Dedifferentiated amniotic fluid mesenchymal stem cell (primary cell): ENCODE measurements around the gene VHLL.
"Not testable (repeated sequence)": the region's sequence is repeated elsewhere in the genome, so short reads cannot be mapped to it uniquely, and the experiment has no call there.

ENCODE experiments used
- DNase-seq: peaks from one replicate; pipeline ENCODE4 v3.0.0-alpha.2; 2016; ENCODE audit errors: extremely low spot score

Gene VHLL

DNA sequence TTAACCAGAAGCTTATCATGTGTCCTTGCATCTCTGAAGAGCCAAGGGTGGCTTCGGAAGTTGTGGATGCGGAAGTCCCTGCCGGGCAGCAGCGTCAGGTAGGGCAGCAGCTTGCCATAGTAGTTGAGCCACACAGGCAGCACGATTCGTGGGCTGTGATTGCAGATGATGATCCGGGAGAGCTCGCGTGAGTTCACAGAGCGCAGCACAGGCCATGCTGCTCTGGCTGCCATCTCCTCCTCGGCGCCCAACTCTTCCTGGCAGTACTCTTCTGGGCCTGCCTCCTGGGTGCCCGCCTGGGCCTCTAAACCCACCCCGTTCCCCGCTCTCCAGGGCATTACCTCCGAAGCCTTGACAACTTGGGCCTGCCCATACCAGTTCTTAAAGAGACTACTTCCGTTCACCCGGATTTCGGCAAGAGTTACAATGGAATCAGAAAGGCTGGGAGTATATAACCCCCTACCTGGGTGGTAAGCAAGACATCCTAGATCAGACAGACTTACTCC, at the start of gene VHLL:
Gene VHLL (minus strand): TSS at position 456 of the 506 bp plus-strand sequence. CDS start 118 bp downstream, at position 338.
- no peak for DNase-seq

GRCh38 chr1:156347331-156347730, 48.2 kb upstream of the VHLL start:
- DNase-seq = peak; percentile 84

DNA sequence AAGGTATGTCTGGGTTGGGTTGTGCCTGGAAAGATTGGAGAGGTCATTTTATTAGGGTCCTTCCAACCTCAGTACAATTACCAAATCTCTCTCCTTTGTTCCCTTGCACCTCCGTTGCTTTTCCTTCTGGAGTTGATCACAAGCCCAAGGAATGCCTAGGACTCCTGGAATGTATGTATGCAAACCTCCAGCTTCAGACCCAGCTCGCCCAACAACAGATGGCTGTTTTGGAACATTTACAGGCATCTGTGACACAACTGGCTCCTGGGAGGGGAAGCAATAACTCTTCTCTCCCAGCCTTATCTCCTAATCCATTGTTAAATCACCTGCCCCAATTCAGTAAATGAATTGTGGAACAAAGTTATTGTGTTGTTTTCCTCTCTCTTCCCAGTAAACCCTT, 47.5 kb upstream of the VHLL start:
- peak; percentile 38 for DNase-seq

DNA sequence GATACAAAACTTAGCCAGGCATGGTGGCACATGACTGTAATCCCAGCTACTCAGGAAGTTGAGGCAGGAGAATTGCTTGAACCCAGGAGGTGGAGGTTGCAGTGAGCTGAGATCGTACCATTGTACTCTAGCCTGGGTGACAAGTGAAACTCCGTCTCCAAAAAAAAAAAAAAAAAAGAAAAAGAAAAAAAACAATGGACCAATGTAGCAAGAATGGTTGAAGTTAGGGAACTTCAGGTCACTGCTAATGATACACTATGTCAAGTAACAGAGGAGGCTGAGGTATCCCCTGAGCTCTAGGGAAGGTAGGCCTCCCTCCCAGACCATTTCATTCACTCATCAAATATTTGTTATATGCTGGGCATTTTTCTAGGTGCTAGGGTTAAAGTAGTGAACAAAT, 46.9 kb upstream of the VHLL start:
- not testable (repeated sequence) for DNase-seq

DNA sequence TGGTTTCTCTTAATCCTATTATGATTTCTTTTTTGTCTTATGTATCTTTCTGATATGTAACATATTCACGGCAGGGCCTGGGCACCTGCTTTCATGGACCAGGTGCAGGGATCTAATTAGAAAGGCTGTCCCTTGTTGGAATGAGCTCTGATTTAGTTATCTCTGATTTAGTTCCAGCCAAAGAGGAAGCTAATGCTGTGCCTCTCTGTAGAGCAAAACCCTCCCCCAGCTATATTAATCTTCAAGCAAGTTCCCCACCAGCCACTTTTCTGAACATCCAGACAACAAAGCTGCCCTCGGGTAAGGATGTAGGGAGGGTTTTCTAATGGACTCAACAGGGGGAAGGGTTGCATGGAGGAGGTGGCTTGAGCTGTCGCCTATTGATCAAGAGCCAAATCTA, 45.3 kb upstream of the VHLL start:
- DNase-seq = no peak

DNA sequence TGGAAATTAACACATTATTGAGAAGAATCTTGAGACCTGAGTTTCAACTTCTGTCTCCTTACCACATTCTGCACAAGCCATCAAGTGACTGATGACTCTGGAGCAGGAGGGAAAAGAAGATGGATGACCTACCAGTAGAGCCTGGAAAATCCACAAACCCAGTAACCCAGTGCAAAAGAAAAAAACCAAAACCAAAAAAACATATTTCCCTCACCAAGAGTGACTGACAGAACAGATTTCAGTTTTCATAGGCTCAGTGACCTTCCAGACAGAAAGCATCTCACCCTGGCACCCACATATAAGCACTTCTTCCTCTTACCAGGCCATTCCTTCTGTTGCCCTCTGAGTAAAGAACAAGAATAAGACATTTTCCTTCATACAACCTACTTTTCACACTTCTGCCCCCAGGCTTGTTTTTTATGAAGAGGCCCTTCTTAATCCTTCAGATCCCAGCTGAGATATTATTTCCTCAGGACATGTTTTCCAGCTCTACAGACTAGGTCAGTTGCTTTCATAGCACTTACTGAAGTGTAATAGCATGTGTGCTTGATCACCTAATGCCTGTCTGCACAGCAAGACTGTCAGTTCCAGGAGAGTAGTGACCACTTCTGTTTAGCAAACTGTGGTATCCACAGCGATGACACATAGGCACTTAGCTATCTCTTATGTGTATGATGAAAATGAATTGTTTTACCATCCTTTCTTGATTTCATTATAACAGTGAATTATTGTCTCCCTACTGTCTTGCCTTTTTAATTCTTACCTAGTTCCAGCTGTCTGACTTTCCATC, 43.3 kb upstream of the VHLL start:
- no peak for DNase-seq

GRCh38 chr1:156338180-156338976, 39.3 kb upstream of the VHLL start, which contains the start of the genes CCT3 and TSACC:
CCT3 (minus strand) TSS chr1:156338292; CDS start chr1:156338184, 108 bp downstream.
TSACC (plus strand) TSS chr1:156338526; CDS start chr1:156339758, 1,232 bp downstream.
- peak; percentile 100 for DNase-seq

DNA sequence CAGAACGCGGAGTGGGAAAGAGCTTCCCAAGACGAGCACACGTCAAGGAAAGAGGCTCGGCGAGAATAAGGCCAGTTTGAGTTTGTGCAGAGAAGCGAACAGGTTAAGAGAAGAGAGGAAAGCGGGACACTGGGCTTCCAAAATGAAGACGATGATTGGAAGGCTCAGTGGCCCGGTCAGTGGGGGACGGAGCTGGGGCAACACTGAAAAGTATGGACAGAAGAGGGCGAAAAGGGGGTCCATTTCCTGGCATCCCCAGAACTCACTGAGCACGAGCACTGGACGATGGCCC, 38.7 kb upstream of the VHLL start:
- DNase-seq = no peak

DNA sequence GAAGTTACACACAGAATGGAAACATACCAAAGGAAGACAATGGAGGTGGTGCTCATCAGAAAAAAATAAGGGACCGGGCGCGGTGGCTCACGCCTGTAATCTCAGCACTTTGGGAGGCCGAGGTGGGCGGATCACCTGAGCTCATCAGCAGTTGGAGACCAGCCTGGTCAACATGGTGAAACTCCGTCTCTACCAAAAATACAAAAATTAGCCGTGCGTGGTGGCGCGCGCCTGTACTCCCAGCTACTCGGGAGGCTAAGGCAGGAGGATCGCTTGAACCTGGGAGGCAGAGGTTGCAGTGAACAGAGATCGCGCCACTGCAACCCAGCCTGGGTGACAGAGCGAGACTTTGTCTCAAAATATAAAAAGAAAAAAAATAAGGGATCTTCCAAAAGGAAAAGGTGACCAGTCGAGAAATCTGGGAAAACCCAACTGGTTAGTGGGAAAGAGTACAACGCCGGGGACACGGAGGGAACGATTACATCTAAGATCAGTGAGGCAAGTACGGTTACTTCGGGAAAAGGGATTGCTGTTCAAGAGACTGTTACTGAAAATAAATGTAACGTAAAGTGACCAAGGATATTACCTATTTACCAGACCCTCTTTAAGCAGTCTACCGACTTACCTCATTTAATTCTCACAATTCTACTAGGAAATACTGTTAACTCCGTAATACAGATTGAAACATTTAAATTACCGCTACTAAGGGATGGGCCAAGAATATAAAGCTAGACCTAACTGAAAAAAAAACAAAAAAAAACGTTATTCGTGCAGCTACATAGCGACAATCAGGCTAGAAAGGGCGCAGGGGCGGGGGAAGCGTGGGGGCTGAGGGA, 38.2 kb upstream of the VHLL start:
- DNase-seq = no peak

DNA sequence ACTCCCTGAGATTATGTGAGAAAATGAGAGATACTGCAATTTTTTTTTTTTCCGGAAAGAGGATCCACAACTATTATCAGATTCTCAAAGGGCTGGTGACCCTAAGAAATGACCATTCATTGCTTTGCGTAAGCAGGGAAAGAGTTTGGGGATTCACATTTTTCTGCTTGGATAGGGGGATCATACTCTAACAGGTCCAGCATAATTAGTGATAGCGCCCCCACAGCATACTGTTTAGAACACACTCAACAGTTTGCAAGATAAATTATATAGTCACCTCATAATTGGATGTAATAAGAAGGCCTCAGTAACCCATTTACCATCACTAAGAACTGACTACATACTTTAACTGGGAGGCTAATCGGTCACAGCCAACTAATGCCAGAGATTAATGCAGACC, 37.1 kb upstream of the VHLL start:
- DNase-seq = no peak

GRCh38 chr1:156323179-156323578, 24.1 kb upstream of the VHLL start:
- not testable (repeated sequence) for DNase-seq

GRCh38 chr1:156320560-156320959, 21.5 kb upstream of the VHLL start:
- no peak for DNase-seq

DNA sequence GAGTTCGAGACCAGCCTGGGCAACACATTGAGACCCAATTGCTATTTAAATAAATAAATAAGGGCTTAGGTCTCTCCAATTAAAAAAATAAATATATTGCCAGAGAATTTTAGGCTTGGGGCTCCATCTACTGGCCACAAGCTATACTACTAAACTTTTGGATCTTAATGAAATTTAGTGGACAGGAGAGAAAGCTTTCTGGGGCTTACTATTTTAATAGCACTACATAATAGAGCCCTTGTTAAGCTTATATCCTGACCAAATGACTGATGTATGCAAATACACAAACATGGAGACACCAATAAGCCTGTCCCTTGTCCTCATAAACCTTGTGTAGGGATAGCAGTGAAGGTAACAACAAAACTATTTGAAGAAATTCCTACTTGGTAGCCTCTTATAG, 20.6 kb upstream of the VHLL start:
- DNase-seq = peak; percentile 23

DNA sequence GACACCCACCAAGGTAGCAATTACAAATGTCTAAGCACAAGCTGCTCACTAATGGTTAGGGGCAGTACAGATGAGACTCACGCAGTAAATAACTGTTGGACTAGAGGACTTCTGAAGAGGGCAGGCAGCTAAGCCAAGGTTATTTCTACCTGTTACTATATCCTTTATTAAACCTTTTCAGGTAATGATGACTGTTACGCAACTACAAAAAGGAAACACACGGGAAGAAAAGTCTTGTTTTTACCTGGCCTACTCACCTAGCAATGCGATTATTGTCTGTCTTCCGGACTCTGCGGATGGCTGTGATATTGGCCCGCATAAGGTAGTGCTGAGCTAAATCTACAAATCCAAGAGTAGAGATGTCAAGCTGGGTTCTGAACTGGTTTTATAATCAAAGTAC, 17.8 kb upstream of the VHLL start:
- DNase-seq = no peak

- DNase-seq = no peak
Observed at GRCh38 chr1:156310962-156311361, 11.9 kb upstream of the VHLL start.

DNA sequence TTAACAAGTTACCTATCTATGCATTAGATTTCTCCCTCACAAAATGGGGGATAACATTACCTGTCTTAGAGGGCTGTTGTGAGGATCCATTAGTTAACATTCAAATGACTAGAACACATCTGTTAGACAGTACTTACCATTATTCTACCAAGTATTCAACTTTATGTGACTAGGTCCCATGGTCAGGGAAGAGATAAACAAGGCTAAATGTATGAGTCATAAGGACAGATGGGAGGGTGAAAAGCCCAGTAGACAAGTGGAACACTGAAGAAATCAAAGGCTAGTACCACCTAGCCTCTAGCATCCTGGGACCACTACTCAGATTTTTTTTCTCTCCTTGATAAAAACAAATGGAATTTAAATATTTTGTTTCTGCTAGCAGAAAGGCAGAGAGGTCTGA, 9.0 kb upstream of the VHLL start:
- no peak for DNase-seq

DNA sequence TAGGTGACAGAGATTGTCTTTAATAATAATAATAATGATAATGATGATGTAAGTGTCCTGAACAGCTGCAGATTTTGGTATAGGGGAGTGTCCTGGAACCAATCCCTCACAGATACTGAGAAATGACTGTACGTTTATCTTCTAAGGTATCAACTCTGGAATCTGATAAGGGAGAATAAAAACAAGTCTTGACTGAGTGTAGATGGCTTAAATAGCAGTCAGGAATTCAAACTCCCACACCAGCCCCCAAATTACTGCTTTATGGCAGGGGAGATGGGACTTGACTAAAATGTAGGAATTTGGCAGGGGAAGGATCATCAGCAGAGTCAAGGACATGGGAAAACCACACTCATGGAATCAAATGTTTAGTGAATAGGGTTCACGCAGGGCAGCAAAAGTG, 6.1 kb upstream of the VHLL start:
- no peak for DNase-seq

DNA sequence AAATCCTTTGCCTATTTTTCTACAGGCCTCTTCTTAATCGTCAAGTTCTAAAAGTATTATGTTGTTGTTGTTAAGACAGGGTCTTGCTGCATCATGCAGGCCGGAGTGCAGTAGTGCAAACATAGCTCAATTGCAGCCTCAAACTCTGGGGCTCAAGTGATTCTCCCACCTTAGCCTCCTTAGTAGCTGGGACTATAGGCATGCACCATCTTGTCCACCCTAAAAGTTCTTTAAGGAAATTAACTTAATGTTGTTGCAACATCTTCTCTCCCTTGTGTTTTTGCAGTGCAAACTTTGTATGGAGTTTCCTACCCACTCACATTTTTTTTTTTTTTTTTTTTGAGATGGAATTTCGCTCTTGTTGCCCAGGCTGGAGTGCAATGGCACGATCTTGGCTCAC, 4.1 kb upstream of the VHLL start:
- DNase-seq = no peak

- DNase-seq = peak; percentile 59
Observed at GRCh38 chr1:156295391-156295947, 3.6 kb downstream of the VHLL start, which contains the start of gene GLMP. GLMP (minus strand) TSS chr1:156295679; CDS start chr1:156295645, 34 bp downstream.

- DNase-seq = no peak
Observed at GRCh38 chr1:156293895-156294294, 5.2 kb downstream of the VHLL start.

GRCh38 chr1:156293098-156293434, 6.0 kb downstream of the VHLL start:
- no peak for DNase-seq
